Anterior cingulate cortex (tissue), 58 donors: ENCODE data around the gene ZMYND11.

Experiments used
- DNase-seq, 58 donors: peaks; one replicate each; lab custom pipeline; 2025; lab: John Stamatoyannopoulos, UW

The ZMYND11 gene

GRCh38 chr10:190216-190615 is 55.0 kb downstream of the ZMYND11 start:
- no peak for DNase-seq

DNA sequence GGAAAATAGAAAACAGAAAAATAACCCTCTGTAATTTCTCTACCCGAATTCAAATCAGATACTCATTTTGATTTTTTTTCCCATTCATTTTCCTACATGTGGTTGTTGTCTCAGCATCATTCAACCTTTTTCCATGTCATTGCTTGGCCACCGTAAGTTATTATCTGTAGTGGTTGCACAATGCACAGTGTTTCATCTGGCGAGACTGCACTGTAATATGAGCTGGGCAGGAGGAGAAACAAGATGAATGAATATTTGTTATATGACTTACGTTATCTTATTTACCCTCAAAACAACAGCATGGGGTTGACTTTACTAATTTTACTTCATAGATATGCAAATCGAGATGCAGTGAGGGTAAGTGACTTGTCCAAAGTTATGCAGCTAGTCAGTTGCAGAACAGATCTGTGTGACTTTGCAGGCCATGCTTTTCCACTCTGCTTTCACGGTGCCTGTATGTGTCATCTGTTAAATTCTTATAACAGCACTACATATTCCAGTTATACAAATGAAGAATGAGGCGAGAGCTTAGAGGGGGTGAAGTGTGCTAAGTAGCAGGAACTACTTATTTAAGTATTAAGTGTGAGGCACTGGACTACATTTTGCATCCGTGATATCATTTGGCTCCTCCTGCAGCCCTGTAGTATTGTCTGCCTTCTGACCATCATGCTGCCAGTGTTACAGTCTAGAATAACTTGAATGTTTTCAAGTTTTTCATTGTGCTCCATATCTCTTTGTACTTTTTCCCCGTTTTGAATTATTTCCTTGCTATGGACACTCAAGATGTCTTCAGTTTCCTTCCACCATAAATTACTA is 56.7 kb downstream of the ZMYND11 start:
- DNase-seq, result no peak

GRCh38 chr10:194281-194680 is 59.0 kb downstream of the ZMYND11 start:
- no peak for DNase-seq

DNA sequence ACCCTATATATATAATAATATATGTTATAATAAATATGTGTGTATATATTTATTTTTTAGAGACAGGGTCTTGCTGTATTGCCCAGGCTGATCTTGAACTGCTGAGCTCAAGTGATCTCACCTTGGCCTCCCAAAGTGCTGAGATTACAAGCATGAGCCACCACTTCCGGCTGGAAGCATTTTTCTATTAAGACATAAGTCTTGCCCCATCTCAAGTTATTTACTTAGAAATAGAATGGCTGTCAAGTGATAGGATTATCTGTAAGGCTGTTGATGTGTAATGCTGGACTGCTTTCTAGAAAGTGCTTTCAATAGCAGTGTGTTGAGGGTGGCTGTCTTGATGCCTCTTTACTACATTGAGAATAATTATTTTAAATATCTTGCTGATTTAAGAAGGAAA is 65.2 kb downstream of the ZMYND11 start:
- no peak for DNase-seq

- no peak for DNase-seq
These were observed 66.1 kb downstream of the ZMYND11 start for GRCh38 chr10:201328-201771.

DNA sequence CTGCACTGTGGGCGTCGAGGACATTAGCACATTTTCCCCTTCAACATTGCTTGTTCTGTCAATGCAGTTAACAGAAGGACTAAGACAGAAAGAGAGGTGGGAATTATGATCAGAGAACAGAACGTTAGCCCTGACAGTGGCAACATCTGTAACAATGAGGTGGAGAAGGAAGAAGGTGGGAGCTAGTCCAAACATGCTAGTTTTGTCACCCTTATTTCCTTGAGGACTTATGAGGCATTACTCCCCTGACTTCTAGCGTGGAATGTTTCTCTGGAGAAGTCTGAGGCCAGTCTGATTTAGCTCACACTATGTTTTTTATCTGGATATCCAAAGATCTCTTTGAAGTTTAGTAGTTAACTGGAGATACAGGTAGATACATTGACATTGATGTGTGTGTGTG is 73.4 kb downstream of the ZMYND11 start:
- DNase-seq, result no peak

- DNase-seq, result no peak
These were observed 74.1 kb downstream of the ZMYND11 start for GRCh38 chr10:209357-209756.

GRCh38 chr10:210297-210696 is 75.0 kb downstream of the ZMYND11 start:
- DNase-seq, result no peak

- DNase-seq, result no peak
These were observed 80.2 kb downstream of the ZMYND11 start for GRCh38 chr10:215444-215843.

DNA sequence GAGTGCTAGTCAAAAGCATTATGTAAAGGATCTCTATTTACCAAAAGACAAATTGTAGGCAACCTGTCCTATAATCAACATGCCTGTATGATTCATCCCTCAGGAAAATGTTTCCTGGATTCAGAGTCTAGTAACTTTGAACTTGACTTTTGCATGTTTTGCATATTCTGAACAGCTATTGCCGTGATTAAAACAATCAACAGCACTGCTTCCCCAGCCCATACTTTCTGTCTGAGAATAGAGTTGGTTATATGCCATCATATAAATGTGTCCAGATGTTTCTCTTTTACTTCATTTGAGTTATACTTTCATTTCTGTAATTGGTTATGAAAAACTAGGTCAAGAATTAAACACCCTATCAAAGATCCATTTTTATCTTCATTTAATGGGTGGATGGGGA is 83.5 kb downstream of the ZMYND11 start:
- DNase-seq, result no peak

GRCh38 chr10:219731-220472 is 84.6 kb downstream of the ZMYND11 start:
- no peak for DNase-seq

DNA sequence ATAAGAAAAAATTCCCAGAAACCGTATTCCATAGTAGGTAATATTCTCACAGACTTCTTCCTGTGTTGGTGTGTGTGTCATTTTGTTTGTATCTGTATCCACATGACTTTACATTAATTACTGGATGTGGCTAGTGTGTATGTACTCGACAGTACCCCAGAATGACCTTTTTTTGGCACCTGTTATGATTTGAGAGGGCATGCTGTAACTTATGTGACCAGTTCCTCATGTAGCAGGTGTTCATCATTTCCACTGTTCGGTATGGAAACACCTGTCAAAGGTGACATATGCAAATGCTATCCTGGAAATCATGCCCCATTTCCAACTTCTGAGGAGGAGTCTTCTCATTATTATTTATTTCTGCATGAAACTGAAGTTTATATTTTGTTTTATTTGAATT is 89.3 kb downstream of the ZMYND11 start:
- DNase-seq, result no peak

GRCh38 chr10:226018-226417 is 90.8 kb downstream of the ZMYND11 start:
- DNase-seq, result no peak

- DNase-seq, result no peak
These were observed 91.8 kb downstream of the ZMYND11 start for GRCh38 chr10:227014-227413.

- no peak for DNase-seq
These were observed 93.1 kb downstream of the ZMYND11 start for GRCh38 chr10:228366-228765.

DNA sequence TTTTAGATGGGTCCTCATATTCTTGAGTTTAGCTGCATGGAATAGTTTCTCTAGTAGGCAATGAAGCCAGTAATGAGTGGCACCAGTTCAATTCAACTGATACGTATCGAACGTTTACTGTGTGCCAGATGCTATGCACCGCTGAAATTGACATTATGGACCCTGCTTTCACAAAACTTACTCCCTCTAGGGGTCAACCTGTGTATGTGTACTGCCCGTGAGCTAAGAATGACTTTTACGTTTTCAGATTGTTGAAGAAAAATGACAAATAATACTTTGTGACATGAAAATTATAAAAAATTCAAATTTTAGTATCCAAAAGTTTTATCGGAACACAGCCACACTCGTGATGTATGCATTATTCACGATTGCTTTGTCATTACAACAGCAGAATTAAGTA is 95.5 kb downstream of the ZMYND11 start:
- DNase-seq, result no peak

GRCh38 chr10:232061-232460 is 96.8 kb downstream of the ZMYND11 start:
- no peak for DNase-seq

DNA sequence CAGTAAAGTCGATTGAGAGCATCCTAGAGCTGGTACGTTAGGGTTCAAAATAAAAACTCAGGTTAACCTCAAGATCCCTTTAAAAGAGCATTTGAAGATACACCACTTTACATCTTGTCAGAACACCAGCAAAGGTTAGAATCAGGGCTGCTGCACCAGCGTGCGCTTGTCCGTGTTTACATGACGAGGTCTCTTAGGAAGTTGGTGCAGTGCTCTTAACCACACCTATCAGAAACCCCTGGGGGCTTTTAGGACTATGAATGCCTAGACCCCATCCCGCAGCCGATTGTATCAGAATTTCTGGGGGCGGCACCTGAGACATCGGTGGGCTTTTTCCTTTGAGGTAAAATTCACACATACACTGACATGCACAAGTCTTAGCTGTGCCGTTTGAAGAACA is 97.6 kb downstream of the ZMYND11 start:
- no peak for DNase-seq

GRCh38 chr10:234708-235406 is 99.6 kb downstream of the ZMYND11 start:
- no peak for DNase-seq

DNA sequence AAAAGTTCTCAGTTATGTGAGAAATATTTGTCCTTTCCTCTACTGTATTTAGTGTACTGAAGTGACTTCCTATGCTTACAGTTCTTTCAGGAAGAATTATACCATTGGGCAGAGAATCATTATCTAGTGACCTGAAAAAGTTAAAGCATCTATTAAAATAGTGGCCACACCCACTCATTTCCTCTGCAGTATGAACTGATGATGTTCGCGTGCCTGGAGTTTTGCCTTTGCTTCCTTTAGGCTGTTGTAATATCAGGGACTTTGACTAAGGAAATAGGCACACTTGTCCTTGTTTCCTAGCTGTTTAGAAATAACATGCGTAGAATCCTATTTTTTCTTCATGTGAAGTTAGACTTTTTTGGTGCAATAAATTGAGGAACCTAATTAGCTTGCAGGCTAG is 100.7 kb downstream of the ZMYND11 start:
- DNase-seq, result no peak

- no peak for DNase-seq
These were observed 103.9 kb downstream of the ZMYND11 start for GRCh38 chr10:239109-239508.
